Raji (cell line): Measurements from ENCODE around the gene GYS2.
A peak's percentile ranks its signal among the peaks of the same experiment; 100 is the strongest.

Experiments used
- POLR2A ChIP-seq: IDR thresholded peaks from 2 replicates; pipeline ENCODE4 v1.6.1; 2011; ENCODE audit warnings: low read depth, low read length, control low read depth; ENCODE audit not compliant: insufficient read depth

GYS2 gene

GRCh38 chr12:21502872-21503271 lies 101.8 kb downstream of the GYS2 start:
- TF ChIP-seq POLR2A: no peak

DNA sequence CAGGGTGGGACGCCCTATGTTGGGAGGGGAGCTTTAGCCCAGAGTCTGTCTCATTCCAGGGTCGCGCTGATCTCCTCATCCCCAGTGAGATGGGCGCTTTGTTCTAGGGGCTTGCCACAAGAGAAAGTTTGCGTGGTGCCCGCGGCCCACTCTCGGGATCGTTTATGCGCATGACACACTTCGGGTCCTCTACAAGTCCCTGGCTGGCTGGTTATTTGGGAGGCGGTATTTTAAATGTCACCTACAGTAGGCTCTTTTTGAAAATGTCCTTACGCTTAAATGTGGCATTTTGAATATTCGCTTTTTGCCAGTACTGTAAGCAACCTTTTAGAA lies 102.5 kb downstream of the GYS2 start:
- no peak for TF ChIP-seq POLR2A

GRCh38 chr12:21501258-21502163 lies 103.1 kb downstream of the GYS2 start, which contains the start of the genes GOLT1B and RECQL:
GOLT1B (plus strand) TSS chr12:21501789; CDS start chr12:21501924, 135 bp downstream.
RECQL (minus strand) TSS chr12:21501635; CDS start chr12:21499570, 2,065 bp downstream.
- TF ChIP-seq POLR2A: peak; percentile 88

DNA sequence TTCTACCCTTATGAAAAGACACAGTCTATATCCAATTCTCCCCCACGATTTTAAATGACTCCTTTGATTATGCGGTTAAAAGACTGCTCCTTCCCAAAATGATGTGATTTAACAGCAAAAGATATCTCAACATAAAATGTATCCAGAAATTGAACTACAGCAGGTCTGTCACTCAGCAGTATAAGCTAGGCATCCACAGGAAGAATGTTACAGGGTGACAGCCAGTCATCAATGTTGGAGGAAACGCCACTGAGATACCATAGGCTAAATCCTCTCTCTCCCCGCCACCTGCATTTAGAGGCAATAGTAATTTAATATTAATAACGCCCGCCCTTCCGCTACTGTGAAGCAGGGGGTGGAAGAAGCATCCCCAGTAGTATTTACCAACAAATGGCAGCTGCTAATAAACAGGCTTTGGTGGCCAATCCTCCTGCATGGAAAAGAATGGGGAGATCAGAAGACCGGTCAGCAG lies 103.8 kb downstream of the GYS2 start:
- TF ChIP-seq POLR2A: no peak

DNA sequence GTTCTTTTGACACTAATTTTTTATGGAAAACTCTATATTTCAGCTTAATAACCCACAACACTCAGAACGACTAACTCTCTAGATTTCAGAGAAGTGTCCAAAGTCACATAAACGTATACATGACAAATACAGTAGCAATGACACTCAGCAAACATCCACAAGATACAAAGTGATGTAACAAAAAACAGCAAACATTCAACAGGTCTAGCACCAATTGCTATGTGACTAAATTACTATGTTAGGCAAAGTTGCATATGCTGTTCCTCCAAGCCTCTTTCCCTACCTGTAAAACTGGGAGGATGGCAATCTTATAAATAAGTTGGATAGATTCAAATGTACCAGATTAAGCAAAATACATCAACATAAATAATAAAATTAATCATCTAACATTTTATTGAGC lies 104.9 kb downstream of the GYS2 start:
- no peak for TF ChIP-seq POLR2A
